K562 (cell line): Measurements from ENCODE around the gene TMEM203. TPM values are rescaled to one million over a fixed set of nuclear protein-coding genes. Genes with fewer than 3 reads are reported as not detected.

Source experiments
- E2F3 ChIP-seq: fragments of 250-450 bp; sonication (Bioruptor Pico); IDR thresholded peaks from 2 replicates; pipeline ENCODE4 v1.4.0; 2020; ENCODE audit warnings: mild to moderate bottlenecking
- NEUROD1 ChIP-seq: fragments of 150-350 bp; IDR thresholded peaks from 2 replicates; pipeline ENCODE4 v1.6.1; 2014; ENCODE audit warnings: borderline replicate concordance, low read length, low read depth; ENCODE audit not compliant: partially characterized antibody
- STAT6 ChIP-seq: sonication (generic); formaldehyde crosslinking; IDR thresholded peaks from 2 replicates; pipeline ENCODE4 v1.8.1; 2023; ENCODE audit warnings: mild to moderate bottlenecking, missing genetic modification reagents
- TFAP4 ChIP-seq: sonication (generic); formaldehyde crosslinking; IDR thresholded peaks from 2 replicates; pipeline ENCODE4 v1.8.0; 2022; ENCODE audit warnings: missing genetic modification reagents, mild to moderate bottlenecking, moderate library complexity, borderline replicate concordance
- ZBTB33 ChIP-seq: sonication (generic); formaldehyde crosslinking; IDR thresholded peaks from 2 replicates; pipeline ENCODE4 v1.8.1; 2023; ENCODE audit warnings: mild to moderate bottlenecking, missing genetic modification reagents
- ZFP91 ChIP-seq: sonication (generic); formaldehyde crosslinking; IDR thresholded peaks from 2 replicates; pipeline ENCODE4 v1.8.0; 2022; ENCODE audit warnings: mild to moderate bottlenecking, missing genetic modification reagents
- ZNF354B ChIP-seq: fragments of 250-450 bp; sonication (Bioruptor Pico); IDR thresholded peaks from 2 replicates; pipeline ENCODE4 v1.4.0; 2020
- polyA plus RNA-seq, 8 experiments: library from polyadenylated mRNA; depleted of rRNA in 4 of 8; stranded (reverse) in 5 of 8; unstranded in 3 of 8; fragments of >200 nt; fragmentation: Nextera tagmentation in 2 of 8; fragmentation: Illumina TruSeq in 1 of 8; extraction: Ambion mirVana in 2 of 8; extraction: Trizol in 1 of 8; gene quantifications; 2 replicates each; pipeline versions ENCODE4 v1.2.1 to v1.2.3, GENCODE V29; 2011 to 2014; ENCODE audit warnings: inconsistent platforms in 1 of 8, missing spikeins in 1 of 8
- total RNA-seq, 7 experiments: library from RNA; depleted of rRNA in 6 of 7; stranded (reverse); fragments of >200 nt in 6 of 7; fragmentation: Illumina TruSeq in 2 of 7; extraction: Trizol in 2 of 7; gene quantifications; 2 replicates each; pipeline versions ENCODE4 v1.2.1 to v1.2.3, GENCODE V29; 2011 to 2021; ENCODE audit warnings: low replicate concordance in 1 of 7

The TMEM203 gene
- total and polyA plus RNA-seq, 9 of the 15 experiments (the other 6 are each of a cell fraction or from before 2014, with no cell fraction given), result 8.8 to 59.5 (median 37.6) TPM

- no peak for TF ChIP-seq ZNF354B (CRISPR knock-in tag)
- TF ChIP-seq TFAP4 (CRISPR knock-in tag), result peak; percentile 24; the same call in 1 of the 2 replicates
- no peak for TF ChIP-seq STAT6 (CRISPR knock-in tag)
- no peak for TF ChIP-seq NEUROD1
- no peak for TF ChIP-seq ZFP91 (CRISPR knock-in tag)
- TF ChIP-seq ZBTB33, result peak; percentile 90
- TF ChIP-seq E2F3 (CRISPR knock-in tag), result no peak
These were observed 32.6 kb upstream of the TMEM203 start (continued) for GRCh38 chr9:137237759-137238726.
